Left ventricle myocardium inferior (tissue), 1 donor: Measurements from ENCODE around the gene MORF4L1. TPM values are rescaled to one million over a fixed set of nuclear protein-coding genes. Genes with fewer than 3 reads are reported as not detected.

Experiments
- DNase-seq: peaks from one replicate; pipeline ENCODE4 v3.0.0-alpha.2; 2020
- H3K27ac ChIP-seq: fragments of 200-600 bp; replicated peaks from 2 replicates; pipeline ENCODE4 v1.8.0; 2021
- H3K27me3 ChIP-seq: fragments of 200-600 bp; 2 replicates; pipeline ENCODE4 v1.8.0; 2021; ENCODE audit warnings: low read depth
- H3K36me3 ChIP-seq: fragments of 200-600 bp; 2 replicates; pipeline ENCODE4 v1.8.0; 2021
- H3K4me1 ChIP-seq: fragments of 200-600 bp; 2 replicates; pipeline ENCODE4 v1.8.0; 2021
- H3K4me3 ChIP-seq: fragments of 200-600 bp; 2 replicates; pipeline ENCODE4 v1.8.0; 2021; ENCODE audit warnings: mild to moderate bottlenecking, moderate library complexity
- H3K9me3 ChIP-seq: fragments of 200-600 bp; replicated peaks from 2 replicates; pipeline ENCODE4 v1.8.0; 2021
- intact Hi-C: fragments of 100-400 bp; cut with micrococcal nuclease; formaldehyde crosslinking; loops from one replicate; pipeline ENCODE4 v1.11.0; 2022
- total RNA-seq: library from RNA; stranded (reverse); fragmentation: NEBNext Ultra II Directional; extraction: Animal tissue kit (Norgen Biotek cat#: 25700); gene quantifications from one replicate; pipeline ENCODE4 v1.2.1, GENCODE V29; 2021
- TF ChIP-seq, protein P1 (sequence below): fragments of 200-600 bp; IDR thresholded peaks from 2 replicates; pipeline ENCODE4 v1.8.0; 2021; ENCODE audit warnings: antibody characterized with exemption, mild to moderate bottlenecking, borderline replicate concordance
- donor health status: DM: no; HTN: yes; CAD: no; lungs with severe emphysema.

MORF4L1 gene
- total RNA-seq, 1 donor from 2014 or later, result 310 TPM

DNA sequence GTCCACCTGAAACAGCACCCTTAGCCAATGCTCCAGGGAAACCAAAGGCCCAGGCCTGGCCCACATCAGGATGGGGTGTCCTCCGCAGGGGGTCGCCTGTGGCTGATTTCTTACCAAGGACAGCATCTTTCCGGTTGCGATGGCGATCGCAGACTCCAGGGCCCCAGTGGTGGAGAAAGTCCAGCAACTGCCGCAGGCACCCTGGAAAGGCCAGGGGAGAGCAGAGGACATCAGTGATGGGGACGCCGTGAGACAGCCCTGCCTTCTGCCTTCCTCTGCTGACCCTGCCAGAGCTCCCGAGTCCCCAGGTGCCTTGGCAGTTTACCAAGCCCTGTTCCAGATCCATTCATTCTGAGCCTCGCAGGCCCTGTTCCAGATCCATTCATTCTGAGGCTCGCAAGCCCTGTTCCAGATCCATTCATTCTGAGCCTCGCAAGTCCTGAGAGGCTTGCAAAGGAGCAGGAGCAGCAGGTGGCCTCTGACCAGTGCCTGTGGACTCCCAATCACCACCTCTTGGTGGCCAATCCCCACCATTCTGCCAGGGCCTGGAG is 59.6 kb downstream of the MORF4L1 start:
- no peaks in the 10 kb centered on the region for H3K9me3 ChIP-seq
- H3K4me1 ChIP-seq, result peaks cover 66% of the 10 kb centered on the region
- TF ChIP-seq, protein P1, sequence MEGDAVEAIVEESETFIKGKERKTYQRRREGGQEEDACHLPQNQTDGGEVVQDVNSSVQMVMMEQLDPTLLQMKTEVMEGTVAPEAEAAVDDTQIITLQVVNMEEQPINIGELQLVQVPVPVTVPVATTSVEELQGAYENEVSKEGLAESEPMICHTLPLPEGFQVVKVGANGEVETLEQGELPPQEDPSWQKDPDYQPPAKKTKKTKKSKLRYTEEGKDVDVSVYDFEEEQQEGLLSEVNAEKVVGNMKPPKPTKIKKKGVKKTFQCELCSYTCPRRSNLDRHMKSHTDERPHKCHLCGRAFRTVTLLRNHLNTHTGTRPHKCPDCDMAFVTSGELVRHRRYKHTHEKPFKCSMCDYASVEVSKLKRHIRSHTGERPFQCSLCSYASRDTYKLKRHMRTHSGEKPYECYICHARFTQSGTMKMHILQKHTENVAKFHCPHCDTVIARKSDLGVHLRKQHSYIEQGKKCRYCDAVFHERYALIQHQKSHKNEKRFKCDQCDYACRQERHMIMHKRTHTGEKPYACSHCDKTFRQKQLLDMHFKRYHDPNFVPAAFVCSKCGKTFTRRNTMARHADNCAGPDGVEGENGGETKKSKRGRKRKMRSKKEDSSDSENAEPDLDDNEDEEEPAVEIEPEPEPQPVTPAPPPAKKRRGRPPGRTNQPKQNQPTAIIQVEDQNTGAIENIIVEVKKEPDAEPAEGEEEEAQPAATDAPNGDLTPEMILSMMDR, result no peak
- intact Hi-C loops, result no loop called here
- H3K4me3 ChIP-seq, result no peak overlapping the region
- DNase-seq, result no peak
- H3K27me3 ChIP-seq, result no peaks in the 10 kb centered on the region
- H3K36me3 ChIP-seq, result peaks cover 21% of the 10 kb centered on the region
- no peak overlapping the region for H3K27ac ChIP-seq

- Histone ChIP-seq H3K36me3 (peaks cover 16% of the 10 kb centered on the region), H3K4me1 (peaks cover 76% of the 10 kb centered on the region)
Measured at GRCh38 chr15:78933187-78933822, 60.6 kb downstream of the MORF4L1 start.

GRCh38 chr15:78933823-78934654 is 61.3 kb downstream of the MORF4L1 start:
- peak overlapping the region; percentile 13 for H3K4me3 ChIP-seq
- H3K4me1 ChIP-seq, result peaks cover 83% of the 10 kb centered on the region
- H3K27ac ChIP-seq, result peak overlapping the region; percentile 88
- H3K9me3 ChIP-seq, result no peaks in the 10 kb centered on the region
- TF ChIP-seq, protein P1, result peak; percentile 8
- no peak for DNase-seq
- intact Hi-C loops, result no loop called here
- no peaks in the 10 kb centered on the region for H3K27me3 ChIP-seq
- H3K36me3 ChIP-seq, result peaks cover 16% of the 10 kb centered on the region

More at GRCh38 chr15:78933187-78933822, 60.6 kb downstream of the MORF4L1 start:
- H3K9me3 ChIP-seq, result no peaks in the 10 kb centered on the region
- no peak for DNase-seq
- peak overlapping the region; percentile 88 for H3K27ac ChIP-seq
- TF ChIP-seq, protein P1, result no peak
- no peak overlapping the region for H3K4me3 ChIP-seq
- intact Hi-C loops, result no loop called here
- no peaks in the 10 kb centered on the region for H3K27me3 ChIP-seq

DNA sequence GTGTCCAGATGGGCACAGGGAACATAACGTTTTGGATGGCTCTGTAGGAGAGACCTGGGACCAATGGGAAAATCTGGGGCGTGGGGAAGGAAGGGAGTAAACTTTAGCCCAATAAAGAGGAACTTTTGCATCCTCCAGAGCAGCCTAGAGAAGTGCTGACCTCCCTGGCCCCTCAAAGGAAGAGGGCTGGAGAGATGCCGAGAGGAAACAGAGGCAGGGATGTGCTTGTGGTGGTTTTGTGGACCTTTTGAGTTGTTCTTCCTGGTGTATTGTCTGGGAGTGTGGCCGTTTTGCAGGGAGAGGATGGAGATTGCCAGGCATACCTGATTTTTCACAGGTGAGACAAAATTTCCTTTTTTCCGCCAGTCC is 61.9 kb downstream of the MORF4L1 start:
- Histone ChIP-seq H3K4me3 (no peak overlapping the region), H3K36me3 (peaks cover 16% of the 10 kb centered on the region), H3K27ac (peak overlapping the region; percentile 88), H3K9me3 (no peaks in the 10 kb centered on the region), H3K4me1 (peaks cover 89% of the 10 kb centered on the region), H3K27me3 (no peaks in the 10 kb centered on the region)
- TF ChIP-seq, protein P1, result no peak
- intact Hi-C loops, result no loop called here
- DNase-seq, result no peak

DNA sequence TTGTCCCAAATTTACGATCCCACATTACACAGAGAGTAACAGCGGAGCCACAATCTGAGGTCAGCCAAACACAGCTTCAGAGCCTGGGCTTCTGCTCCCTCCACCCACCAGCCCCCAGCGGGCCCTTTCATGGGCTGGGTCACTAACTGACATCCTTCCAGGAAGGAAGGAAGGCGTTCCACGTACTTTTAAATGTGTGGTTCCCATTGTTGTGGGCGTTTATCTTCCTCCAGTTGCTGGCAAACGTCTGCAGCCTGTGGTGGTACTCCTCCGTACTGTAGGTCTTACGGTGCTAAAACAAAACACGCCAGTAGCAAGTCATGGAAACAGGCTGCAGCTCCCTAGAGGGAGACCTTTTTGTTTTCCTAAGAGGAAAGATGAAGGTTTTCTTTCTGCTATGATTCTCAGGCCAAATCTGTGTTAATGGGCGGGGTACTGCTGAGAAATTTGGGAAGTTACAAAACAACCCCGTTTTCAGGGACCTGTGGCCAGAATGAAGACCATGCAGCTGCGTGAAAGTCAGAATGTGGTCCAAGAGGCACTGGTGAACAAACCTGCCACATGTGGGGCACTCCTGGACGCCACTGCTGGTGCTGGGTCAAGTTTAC is 64.5 kb downstream of the MORF4L1 start:
- Histone ChIP-seq H3K27ac (peak overlapping the region; percentile 88), H3K4me3 (peak overlapping the region; percentile 44)

More for the DNA sequence above, 64.5 kb downstream of the MORF4L1 start:
- H3K36me3 ChIP-seq, result peaks cover 9% of the 10 kb centered on the region
- intact Hi-C loops, result no loop called here
- H3K27me3 ChIP-seq, result no peaks in the 10 kb centered on the region
- H3K4me1 ChIP-seq, result peaks cover 77% of the 10 kb centered on the region
- no peaks in the 10 kb centered on the region for H3K9me3 ChIP-seq
- TF ChIP-seq, protein P1, result peak; percentile 11
- peak; percentile 54 for DNase-seq
